ENCODE data around the gene CD82. TPM values are rescaled to one million over a fixed set of nuclear protein-coding genes. Genes with fewer than 3 reads are reported as not detected.

Gene CD82
- total and polyA plus RNA-seq, 2 donors (not counting 1 experiment from before 2014, with no cell fraction given), result 192 to 438 TPM

DNA sequence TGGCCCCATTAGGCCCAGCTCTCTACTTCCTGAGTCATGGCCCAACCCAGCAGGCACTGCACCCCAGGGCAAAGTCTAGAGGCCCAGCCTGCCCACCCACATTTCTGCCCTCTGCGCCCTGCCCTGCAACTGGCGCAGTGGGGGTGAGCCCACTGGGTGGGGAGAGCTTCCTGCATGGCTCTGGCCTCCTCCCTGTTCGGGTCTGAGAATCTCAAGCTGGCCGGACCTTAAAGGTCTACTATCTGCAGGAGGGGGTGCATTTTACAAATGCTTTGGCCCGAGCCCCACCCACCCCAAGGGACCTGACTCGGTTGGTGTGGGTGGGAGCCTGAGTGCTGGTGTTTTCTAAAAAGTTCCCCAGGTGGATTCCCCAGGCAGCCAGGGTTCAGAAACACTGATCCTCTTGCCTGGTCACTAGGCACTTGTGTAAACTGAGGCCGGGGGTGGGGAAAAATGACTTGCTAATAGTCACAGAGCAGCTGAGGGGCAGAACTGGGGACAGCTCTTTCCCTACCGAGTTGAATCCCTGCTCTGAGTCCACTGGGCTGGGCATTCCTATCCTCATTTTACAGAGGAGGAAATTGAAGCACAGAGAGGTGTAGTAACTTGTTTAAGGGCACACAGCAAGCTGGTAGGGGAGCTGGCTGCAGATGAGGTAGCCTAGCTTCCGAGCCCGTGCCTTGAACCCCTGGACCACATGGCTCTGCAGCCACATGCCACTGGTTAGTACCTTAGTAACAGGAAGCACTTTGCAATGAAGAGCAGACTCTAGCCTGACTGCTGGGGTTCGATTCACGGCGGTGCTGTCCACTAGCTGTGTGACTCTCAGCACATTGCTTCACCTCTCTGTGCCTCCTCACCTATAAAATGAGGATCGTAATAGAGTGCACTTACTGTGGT lies 36.3 kb downstream of the CD82 start:
- POLR2A ChIA-PET, result interaction anchor here (0.8 to 11.4 kb wide), 7 partner anchors 9 to 78 kb away, joined by 4 to 189 read pairs (median 6); partner anchors contain the start of gene CD82
- Histone ChIP-seq H3K27ac (ENCODE audit: low read length in 2 of 2) (peak overlapping the region; percentile 90 to 99), H3K9me3 (ENCODE audit: control extremely low read depth in 1 of 3, control insufficient read depth in 2 of 3, insufficient read depth in 1 of 3, low read length in 2 of 3) (no peaks in the 10 kb centered on the region), H2AFZ (ENCODE audit: insufficient read depth, low read depth, low read length, poor library complexity, severe bottlenecking) (no peak overlapping the region), H3K36me3 (replicated peaks in 1 of 2; ENCODE audit: control extremely low read depth in 1 of 2, control insufficient read depth in 1 of 2, extremely low read depth in 1 of 2, insufficient read depth in 2 of 2, low read length in 1 of 2) (peaks cover 2 to 57% of the 10 kb centered on the region in 2 experiments), H3K27me3 (replicated peaks in 1 of 4; ENCODE audit: control extremely low read depth in 1 of 4, control insufficient read depth in 3 of 4, insufficient read depth in 4 of 4, low read length in 3 of 4) (no peaks in the 10 kb centered on the region), H3K9ac (ENCODE audit: low read length) (peak overlapping the region; percentile 40), H3K79me2 (ENCODE audit: control insufficient read depth, insufficient read depth, low read length) (peaks cover 12% of the 10 kb centered on the region), H4K20me1 (ENCODE audit: control insufficient read depth, insufficient read depth, low read length, poor library complexity, severe bottlenecking) (no peaks in the 10 kb centered on the region), H3K4me1 (ENCODE audit: control insufficient read depth in 2 of 2, insufficient read depth in 2 of 2, low read length in 2 of 2) (peaks cover 94 to 98% of the 10 kb centered on the region in 2 donors), H3K4me3 (ENCODE audit: control extremely low read depth in 1 of 5, extremely low read depth in 1 of 5, insufficient read depth in 1 of 5, low read depth in 2 of 5, low read length in 4 of 5) (peak overlapping the region in 2 of 5 experiments; percentile 7 to 31), H3K4me2 (replicated peaks; ENCODE audit: low read depth, low read length, poor library complexity, severe bottlenecking) (peak overlapping the region; percentile 68)
- intact Hi-C loops (cut with micrococcal nuclease), result loop anchor here (1.0 to 10.0 kb wide), 5 partner anchors 8 to 1243 kb away; partner anchors contain the start of genes CD82 and CRY2
- Mint-ChIP-seq H3K9me3 (ENCODE audit: insufficient read depth) (no peaks in the 10 kb centered on the region), H3K27me3 (no peaks in the 10 kb centered on the region), H3K4me3 (peak overlapping the region; percentile 71), H3K27ac (peak overlapping the region; percentile 94), H3K4me1 (peaks cover 96% of the 10 kb centered on the region)
- CTCF ChIA-PET, result interaction anchor here (0.6 to 17.6 kb wide), 9 partner anchors 12 to 461 kb away, joined by 3 to 313 read pairs (median 7); partner anchors contain the start of gene CD82
- TF ChIP-seq EZH2 (IDR thresholded peaks at IDR 0.05; ENCODE audit: borderline replicate concordance, insufficient read depth, low read depth, low read length, poor library complexity, severe bottlenecking) (no peak), CTCF (IDR thresholded peaks at IDR 0.05) (no peak)
- DNase-seq (peak; percentile 80), ATAC-seq (ENCODE audit: low read depth) (peak; percentile 49)
- 35% methylated on average over 6 of the region's 14 CpGs for WGBS (ENCODE audit: insufficient coverage)
